GM12864 (cell line): ENCODE data around the gene WDPCP.
A peak's percentile ranks its signal among the peaks of the same experiment; 100 is the strongest.

ENCODE experiments used
- DNase-seq: peaks from one replicate; pipeline ENCODE4 v3.0.0-alpha.2; 2011; ENCODE audit warnings: low read depth
- H3K4me3 ChIP-seq: 2 replicates; pipeline ENCODE4 v1.5.1; 2011; ENCODE audit warnings: mild to moderate bottlenecking, low read depth, low read length, control low read depth
- CTCF ChIP-seq: IDR thresholded peaks from 2 replicates; pipeline ENCODE4 v1.5.1; 2011; ENCODE audit warnings: low read depth, mild to moderate bottlenecking, moderate library complexity, low read length, control low read depth, inconsistent platforms; ENCODE audit errors: missing control alignments

WDPCP gene

GRCh38 chr2:63590626-63591408 lies 2.5 kb upstream of the WDPCP start:
- H3K4me3 ChIP-seq: peak overlapping the region; percentile 33
- no peak for DNase-seq
- no peak for TF ChIP-seq CTCF

GRCh38 chr2:63589148-63589958 lies 1.1 kb upstream of the WDPCP start:
- DNase-seq: no peak
- TF ChIP-seq CTCF: no peak
- H3K4me3 ChIP-seq: peak overlapping the region; percentile 93

GRCh38 chr2:63587814-63588384 lies 378 bp downstream of the WDPCP start:
- no peak for DNase-seq
- peak overlapping the region; percentile 93 for H3K4me3 ChIP-seq
- no peak for TF ChIP-seq CTCF

- no peak for DNase-seq
- TF ChIP-seq CTCF: no peak
- no peak overlapping the region for H3K4me3 ChIP-seq
Measured at GRCh38 chr2:63582873-63583272, 5.4 kb downstream of the WDPCP start.

GRCh38 chr2:63581298-63581961 lies 6.8 kb downstream of the WDPCP start:
- no peak overlapping the region for H3K4me3 ChIP-seq
- DNase-seq: no peak
- no peak for TF ChIP-seq CTCF

- no peak for DNase-seq
- no peak overlapping the region for H3K4me3 ChIP-seq
- TF ChIP-seq CTCF: no peak
Measured at GRCh38 chr2:63580651-63581297, 7.5 kb downstream of the WDPCP start.
